CD4-positive, CD25-positive, alpha-beta regulatory T cell (primary cell): ENCODE results near the gene SS18L1. TPM values are rescaled to one million over a fixed set of nuclear protein-coding genes. Genes with fewer than 3 reads are reported as not detected.
"Not testable (repeated sequence)": the region's sequence is repeated elsewhere in the genome, so short reads cannot be mapped to it uniquely, and the experiment has no call there.

Source experiments
- ATAC-seq, 2 donors: fragments of 150-1000 bp; cut with Tn5 transposase; one replicate each; pipeline ENCODE4 v1.10.0; 2021; ENCODE audit warnings: low read depth in 2 of 2, moderate number of reproducible peaks in 2 of 2, moderate library complexity in 1 of 2
- DNase-seq, 3 donors: peaks; one replicate each; pipeline versions ENCODE4 v3.0.0 to v3.0.0-alpha.2; 2012 to 2022; ENCODE audit warnings: mixed read lengths in 1 of 3
- H3K27ac ChIP-seq: one replicate; pipeline ENCODE4 v1.7.0; 2013; ENCODE audit warnings: mild to moderate bottlenecking, low read length; ENCODE audit not compliant: insufficient read depth, poor library complexity, severe bottlenecking
- H3K27me3 ChIP-seq: one replicate; pipeline ENCODE4 v1.7.0; 2013; ENCODE audit warnings: low read length; ENCODE audit not compliant: control insufficient read depth, insufficient read depth
- H3K36me3 ChIP-seq: one replicate; pipeline ENCODE4 v1.7.0; 2013; ENCODE audit warnings: mild to moderate bottlenecking, low read length, moderate library complexity; ENCODE audit not compliant: control insufficient read depth, insufficient read depth
- H3K4me1 ChIP-seq: 2 replicates; pipeline ENCODE4 v1.7.0; 2013; ENCODE audit warnings: mild to moderate bottlenecking, low read length; ENCODE audit not compliant: insufficient read depth, control insufficient read depth, poor library complexity, severe bottlenecking
- H3K4me3 ChIP-seq: one replicate; pipeline ENCODE4 v1.7.0; 2013; ENCODE audit warnings: low read depth, mild to moderate bottlenecking, low read length, moderate library complexity
- H3K9me3 ChIP-seq, 2 experiments: 1 replicate in 1 of 2; 2 replicates in 1 of 2; pipeline ENCODE4 v1.7.0; 2013; ENCODE audit warnings: low read length in 2 of 2, mild to moderate bottlenecking in 1 of 2, moderate library complexity in 1 of 2; ENCODE audit not compliant: control insufficient read depth in 2 of 2
- H3K27ac Mint-ChIP-seq, 3 donors: one replicate each; pipeline ENCODE4 v1.8.0; 2020 to 2022; ENCODE audit warnings: mild to moderate bottlenecking in 3 of 3, mixed read lengths in 3 of 3, moderate library complexity in 2 of 3
- H3K27me3 Mint-ChIP-seq: one replicate; pipeline ENCODE4 v1.8.0; 2022; ENCODE audit warnings: mild to moderate bottlenecking, mixed read lengths
- H3K36me3 Mint-ChIP-seq: one replicate; pipeline ENCODE4 v1.8.0; 2020; ENCODE audit warnings: mixed read lengths
- H3K4me1 Mint-ChIP-seq, 4 donors: one replicate each; pipeline ENCODE4 v1.8.0; 2020 to 2022; ENCODE audit warnings: mixed read lengths in 4 of 4, mild to moderate bottlenecking in 1 of 4
- H3K4me3 Mint-ChIP-seq, 4 donors: one replicate each; pipeline ENCODE4 v1.8.0; 2020 to 2022; ENCODE audit warnings: mild to moderate bottlenecking in 4 of 4, mixed read lengths in 4 of 4, moderate library complexity in 3 of 4
- H3K9me3 Mint-ChIP-seq, 7 donors: one replicate each; pipeline ENCODE4 v1.8.0; 2020 to 2022; ENCODE audit warnings: mixed read lengths in 7 of 7, mild to moderate bottlenecking in 3 of 7, moderate library complexity in 2 of 7
- polyA plus RNA-seq, 4 donors: library from polyadenylated mRNA; unstranded; fragments of 300-500 nt; fragmentation: Illumina TruSeq; gene quantifications; one replicate each; pipeline ENCODE4 v1.2.3, GENCODE V29; 2021
- total RNA-seq: library from RNA; stranded (reverse); gene quantifications from one replicate; pipeline ENCODE4 v1.2.3, GENCODE V29; 2022

SS18L1 gene
- total and polyA plus RNA-seq, 5 donors from 2014 or later: 0.39 to 21.0 (median 0.81) TPM

GRCh38 chr20:62104791-62105345 lies 38.7 kb upstream of the SS18L1 start:
- Mint-ChIP-seq H3K4me1 (no peaks in the 10 kb centered on the region), H3K27me3 (no peaks in the 10 kb centered on the region), H3K27ac (no peak overlapping the region), H3K9me3 (peaks cover 0 to 71% (median 19%) of the 10 kb centered on the region in 7 donors), H3K4me3 (no peak overlapping the region), H3K36me3 (peaks cover 17% of the 10 kb centered on the region)
- Histone ChIP-seq H3K36me3 (no peaks in the 10 kb centered on the region), H3K9me3 (peaks cover 27 to 94% of the 10 kb centered on the region in 2 experiments), H3K27me3 (no peaks in the 10 kb centered on the region), H3K27ac (no peak overlapping the region), H3K4me1 (no peaks in the 10 kb centered on the region), H3K4me3 (no peak overlapping the region)
- ATAC-seq: no peak
- DNase-seq: no peak

DNA sequence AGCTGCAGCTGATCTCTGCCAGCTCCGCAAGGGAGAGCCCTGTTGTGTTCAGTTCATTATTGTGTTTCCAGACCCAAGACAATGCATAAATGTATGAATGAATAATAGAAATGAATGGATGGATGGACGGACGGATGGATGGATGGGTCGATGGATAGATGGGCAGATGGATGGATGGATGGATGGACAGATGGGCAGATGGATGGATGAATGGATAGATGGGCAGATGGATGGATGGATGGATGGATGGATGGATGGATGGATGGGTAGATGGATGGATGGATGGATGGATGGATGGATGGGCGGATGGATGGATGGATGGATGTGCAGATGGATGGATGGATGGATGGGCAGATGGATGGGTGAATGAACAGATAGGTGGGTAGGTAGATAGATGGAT lies 38.0 kb upstream of the SS18L1 start:
- ATAC-seq: no peak
- H3K4me3 Mint-ChIP-seq: no peak overlapping the region

DNA sequence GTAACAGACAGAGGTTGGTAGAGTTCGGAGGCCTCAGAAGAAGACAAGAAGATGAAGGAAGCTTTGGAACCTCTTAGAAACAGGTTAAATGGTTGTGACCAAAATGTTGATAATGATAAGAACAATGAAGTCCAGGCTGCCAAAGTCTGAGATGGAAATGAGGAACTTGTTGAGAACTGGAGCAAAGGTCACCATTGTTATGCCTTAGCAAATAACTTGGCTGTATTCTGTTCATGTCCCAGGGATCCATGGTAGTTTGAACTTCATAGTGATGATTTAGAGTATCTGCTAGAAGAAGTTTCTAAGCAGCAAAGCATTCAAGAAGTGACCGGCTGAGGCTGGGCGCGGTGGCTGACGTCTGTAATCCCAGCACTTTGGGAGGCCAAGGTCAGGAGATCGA lies 32.4 kb upstream of the SS18L1 start:
- Histone ChIP-seq H3K4me3 (no peak overlapping the region), H3K27me3 (no peaks in the 10 kb centered on the region), H3K9me3 (peaks cover 37 to 83% of the 10 kb centered on the region in 2 experiments), H3K27ac (no peak overlapping the region), H3K4me1 (no peaks in the 10 kb centered on the region), H3K36me3 (no peaks in the 10 kb centered on the region)
- Mint-ChIP-seq H3K4me3 (no peak overlapping the region), H3K27ac (peak overlapping the region in 1 of 3 donors; percentile 87), H3K4me1 (peaks cover 0 to 2% (median 0%) of the 10 kb centered on the region in 4 donors), H3K9me3 (peaks cover 0 to 59% (median 22%) of the 10 kb centered on the region in 7 donors), H3K36me3 (peaks cover 7% of the 10 kb centered on the region), H3K27me3 (no peaks in the 10 kb centered on the region)
- DNase-seq (no peak), ATAC-seq (no peak)

More for the DNA sequence above, 38.0 kb upstream of the SS18L1 start:
- no peaks in the 10 kb centered on the region for H3K27me3 Mint-ChIP-seq
- peaks cover 29 to 93% of the 10 kb centered on the region in 2 experiments for H3K9me3 ChIP-seq
- peaks cover 0 to 74% (median 24%) of the 10 kb centered on the region in 7 donors for H3K9me3 Mint-ChIP-seq
- no peak for DNase-seq
- H3K4me3 ChIP-seq: no peak overlapping the region
- peaks cover 17% of the 10 kb centered on the region for H3K36me3 Mint-ChIP-seq
- H3K4me1 Mint-ChIP-seq: no peaks in the 10 kb centered on the region
- no peaks in the 10 kb centered on the region for H3K4me1 ChIP-seq
- H3K27ac Mint-ChIP-seq: no peak overlapping the region
- no peak overlapping the region for H3K27ac ChIP-seq
- no peaks in the 10 kb centered on the region for H3K27me3 ChIP-seq
- H3K36me3 ChIP-seq: no peaks in the 10 kb centered on the region

DNA sequence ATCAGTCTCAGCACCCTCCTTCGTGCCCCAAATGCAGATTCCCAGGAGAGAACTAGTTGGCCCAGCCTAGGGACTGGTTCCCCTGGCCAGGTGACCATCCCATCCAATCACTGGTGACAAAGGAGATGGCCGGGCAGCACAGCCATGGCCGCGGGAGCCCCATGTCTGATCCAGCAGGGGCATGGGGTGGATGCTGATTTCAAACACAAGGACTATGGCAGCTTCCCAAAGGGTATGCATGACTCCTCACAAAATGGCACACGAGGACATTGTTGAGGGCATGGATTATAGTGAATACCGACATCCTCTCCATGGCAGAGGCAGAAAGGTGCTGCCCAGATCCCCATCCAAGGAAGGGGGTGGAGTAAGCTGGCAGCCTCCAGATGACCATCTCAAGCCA lies 31.2 kb upstream of the SS18L1 start:
- H3K27me3 Mint-ChIP-seq: peaks cover 2% of the 10 kb centered on the region
- H3K36me3 Mint-ChIP-seq: peaks cover 7% of the 10 kb centered on the region
- Histone ChIP-seq H3K4me3 (no peak overlapping the region), H3K4me1 (peaks cover 8% of the 10 kb centered on the region), H3K9me3 (peaks cover 36 to 71% of the 10 kb centered on the region in 2 experiments), H3K27ac (no peak overlapping the region), H3K27me3 (no peaks in the 10 kb centered on the region), H3K36me3 (no peaks in the 10 kb centered on the region)
- H3K9me3 Mint-ChIP-seq: peaks cover 0 to 49% (median 21%) of the 10 kb centered on the region in 7 donors
- no peak for ATAC-seq
- H3K27ac Mint-ChIP-seq: no peak overlapping the region
- H3K4me1 Mint-ChIP-seq: peaks cover 0 to 7% (median 3%) of the 10 kb centered on the region in 4 donors
- no peak for DNase-seq
- H3K4me3 Mint-ChIP-seq: no peak overlapping the region

GRCh38 chr20:62114894-62115293 lies 28.7 kb upstream of the SS18L1 start:
- H3K27me3 Mint-ChIP-seq: peaks cover 7% of the 10 kb centered on the region
- H3K4me3 ChIP-seq: no peak overlapping the region
- no peaks in the 10 kb centered on the region for H3K36me3 ChIP-seq
- peaks cover 0 to 26% (median 7%) of the 10 kb centered on the region in 7 donors for H3K9me3 Mint-ChIP-seq
- ATAC-seq (no peak), DNase-seq (no peak)
- H3K9me3 ChIP-seq: peaks cover 20 to 46% of the 10 kb centered on the region in 2 experiments
- no peaks in the 10 kb centered on the region for H3K27me3 ChIP-seq
- peaks cover 0 to 27% (median 13%) of the 10 kb centered on the region in 4 donors for H3K4me1 Mint-ChIP-seq
- no peak overlapping the region for H3K27ac Mint-ChIP-seq
- no peak overlapping the region for H3K27ac ChIP-seq
- H3K36me3 Mint-ChIP-seq: no peaks in the 10 kb centered on the region
- H3K4me3 Mint-ChIP-seq: peak overlapping the region in 1 of 4 donors; percentile 31
- H3K4me1 ChIP-seq: peaks cover 25% of the 10 kb centered on the region

DNA sequence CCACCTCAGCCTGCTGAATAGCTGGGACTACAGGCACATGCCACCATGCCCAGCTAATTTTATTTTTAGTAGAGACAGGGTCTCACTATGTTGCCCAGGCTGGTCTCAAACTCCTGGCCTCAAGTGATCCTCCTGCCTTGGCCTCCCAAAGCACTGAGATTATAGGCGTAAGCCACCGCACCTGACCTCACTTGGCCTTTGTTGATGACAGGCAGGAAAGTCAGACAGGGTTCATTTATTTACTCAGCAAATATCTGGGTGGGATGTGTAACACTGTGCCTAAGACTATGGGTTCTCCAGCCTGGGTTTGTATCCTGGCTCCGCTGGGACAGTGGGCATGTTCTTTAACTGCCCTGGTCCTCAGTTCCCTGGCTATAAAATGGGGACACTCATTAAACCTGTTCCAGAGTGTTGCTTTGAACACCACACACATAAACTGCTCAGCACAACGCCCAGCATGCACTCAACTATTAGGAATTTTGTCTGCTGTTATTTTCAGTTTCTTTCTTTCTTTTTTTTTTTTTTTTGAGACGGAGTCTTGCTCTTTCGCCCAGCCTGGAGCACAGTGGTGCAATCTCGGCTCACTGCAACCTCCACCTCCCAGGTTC lies 27.7 kb upstream of the SS18L1 start:
- not testable (repeated sequence) for H3K4me3 ChIP-seq, H3K27me3 ChIP-seq, H3K27me3 Mint-ChIP-seq, DNase-seq, H3K27ac Mint-ChIP-seq, H3K36me3 Mint-ChIP-seq, ATAC-seq, H3K27ac ChIP-seq, H3K36me3 ChIP-seq
- Histone ChIP-seq H3K4me1 (peaks cover 25% of the 10 kb centered on the region), H3K9me3 (peaks cover 16 to 38% of the 10 kb centered on the region in 2 experiments)
- Mint-ChIP-seq H3K9me3 (peaks cover 0 to 18% (median 3%) of the 10 kb centered on the region in 7 donors), H3K4me1 (peaks cover 0 to 35% (median 15%) of the 10 kb centered on the region in 4 donors), H3K4me3 (peak overlapping the region in 2 of 4 donors; percentile 33 to 52)

DNA sequence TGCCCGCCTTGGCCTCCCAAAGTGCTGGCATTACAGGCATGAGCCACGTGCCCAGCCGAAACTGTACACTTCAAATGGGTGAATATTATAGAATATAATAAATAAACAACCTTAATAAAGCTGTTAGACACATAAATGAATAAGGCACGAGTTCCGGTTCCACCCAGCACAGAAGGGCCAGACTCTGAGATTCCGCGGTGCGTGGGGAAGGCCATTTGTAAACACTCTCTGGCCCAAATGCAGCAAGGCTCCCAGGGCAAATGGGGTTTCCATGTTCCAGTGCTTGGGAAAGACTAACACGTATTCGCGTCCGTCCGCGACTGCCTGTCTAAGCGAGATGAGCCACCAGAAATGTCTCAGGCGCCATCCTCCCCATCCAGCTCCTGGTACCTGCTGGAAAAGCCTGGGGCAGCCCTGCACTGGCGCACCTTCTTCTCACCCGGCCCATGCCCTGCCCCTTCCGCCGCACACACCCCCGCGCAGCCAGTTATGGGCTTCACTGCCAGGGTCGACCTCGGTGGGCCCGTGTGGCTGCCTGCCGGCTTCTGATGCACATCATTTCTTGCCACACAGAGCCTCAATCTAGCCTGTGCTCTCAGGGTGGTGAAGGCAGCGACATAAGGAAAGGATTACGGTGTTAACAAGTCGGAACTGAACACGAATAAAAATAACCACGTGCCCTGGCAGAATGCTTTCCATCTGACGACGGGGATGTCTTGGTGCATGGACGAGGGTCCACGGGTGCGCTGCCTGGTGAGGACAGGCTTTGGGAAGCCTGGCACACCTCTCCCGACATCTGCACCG lies 26.8 kb upstream of the SS18L1 start:
- H3K4me3 Mint-ChIP-seq: peak overlapping the region in 3 of 4 donors; percentile 10 to 88 (median 74)

More for the DNA sequence above, 26.8 kb upstream of the SS18L1 start:
- Mint-ChIP-seq H3K27ac (peak overlapping the region; percentile 79 to 92 (median 89)), H3K4me1 (peaks cover 4 to 40% (median 19%) of the 10 kb centered on the region in 4 donors), H3K27me3 (peaks cover 7% of the 10 kb centered on the region), H3K36me3 (no peaks in the 10 kb centered on the region), H3K9me3 (peaks cover 0 to 13% (median 3%) of the 10 kb centered on the region in 7 donors)
- Histone ChIP-seq H3K9me3 (peaks cover 12 to 32% of the 10 kb centered on the region in 2 experiments), H3K27ac (peak overlapping the region; percentile 14), H3K4me3 (no peak overlapping the region), H3K4me1 (peaks cover 32% of the 10 kb centered on the region), H3K36me3 (no peaks in the 10 kb centered on the region), H3K27me3 (no peaks in the 10 kb centered on the region)
- DNase-seq: no peak
- no peak for ATAC-seq
